GM12878 (cell line): ENCODE measurements around the gene SLAMF9. TPM values are rescaled to one million over a fixed set of nuclear protein-coding genes. Genes with fewer than 3 reads are reported as not detected.

Experiments
- ATAC-seq: fragments of 200-7000 bp; cut with Tn5 transposase; 3 replicates; pipeline ENCODE4 v1.9.1; 2020; ENCODE audit warnings: mild to moderate bottlenecking, moderate library complexity
- BruUV-seq: library from RNA; stranded (reverse); fragments of 400-500 nt; replicated peaks from 2 replicates; lab custom pipeline; 2021; lab: Mats Ljungman, UMichigan
- CTCF ChIA-PET: fragments of 300-600 bp; sonication (Branson Sonifier 250); formaldehyde crosslinking; extraction: SDS; loops from one replicate; lab custom pipeline; 2021; ENCODE audit warnings: inconsistent platforms; lab: Yijun Ruan, JAX
- POLR2A ChIA-PET: fragments of 350-600 bp; formaldehyde crosslinking; extraction: SDS; loops from one replicate; lab custom pipeline; 2021; ENCODE audit warnings: inconsistent platforms; lab: Charles Lee
- RAD21 ChIA-PET: fragments of 300-600 bp; sonication (Branson Sonifier 250); formaldehyde crosslinking; loops from one replicate; lab custom pipeline; 2023; ENCODE audit warnings: antibody characterized with exemption; ENCODE audit not compliant: unreplicated experiment; lab: Charles Lee
- SMC1A ChIA-PET: fragments of 300-600 bp; sonication (Branson Sonifier 250); formaldehyde crosslinking; loops from one replicate; lab custom pipeline; 2023; ENCODE audit not compliant: unreplicated experiment, uncharacterized antibody; lab: Charles Lee
- DNase-seq: peaks from one replicate; pipeline ENCODE4 v3.0.0-alpha.2; 2011; ENCODE audit warnings: low read depth, low spot score
- FAIRE-seq: peaks from 3 replicates; lab custom pipeline; 2011; peaks lifted over from hg19 to GRCh38; lab: Jason Lieb, UNC
- H2AFZ ChIP-seq: 2 replicates; pipeline ENCODE4 v1.6.0; 2011; ENCODE audit warnings: low read depth, low read length, control low read depth; ENCODE audit not compliant: control insufficient read depth
- H3K27ac ChIP-seq: 2 replicates; pipeline ENCODE4 v1.5.1; 2011; ENCODE audit warnings: control low read depth; ENCODE audit not compliant: control insufficient read depth, insufficient read depth
- H3K27me3 ChIP-seq, 2 experiments: replicated peaks in 1 of 2; 2 replicates each; pipeline versions ENCODE4 v1.6.0 to v1.6.1; 2011; ENCODE audit warnings: low read length in 1 of 2; ENCODE audit not compliant: control insufficient read depth in 2 of 2, insufficient read depth in 2 of 2
- H3K36me3 ChIP-seq, 2 experiments: 2 replicates each; pipeline ENCODE4 v1.5.1; 2011; ENCODE audit warnings: low read length in 1 of 2; ENCODE audit not compliant: control insufficient read depth in 2 of 2, insufficient read depth in 2 of 2
- H3K4me1 ChIP-seq: 2 replicates; pipeline ENCODE4 v1.6.1; 2011; ENCODE audit warnings: mild to moderate bottlenecking, low read length, moderate library complexity, mixed read lengths; ENCODE audit not compliant: control insufficient read depth, insufficient read depth
- H3K4me2 ChIP-seq: 2 replicates; pipeline ENCODE4 v1.6.0; 2011; ENCODE audit warnings: control low read depth; ENCODE audit not compliant: control insufficient read depth, insufficient read depth
- H3K4me3 ChIP-seq: fragments of 200-600 bp; sonication (generic); 2 replicates; pipeline ENCODE4 v1.5.1; 2016
- H3K79me2 ChIP-seq: 2 replicates; pipeline ENCODE4 v1.6.0; 2011; ENCODE audit warnings: low read length; ENCODE audit not compliant: control insufficient read depth, insufficient read depth
- H3K9ac ChIP-seq: 2 replicates; pipeline ENCODE4 v1.8.0; 2011; ENCODE audit warnings: low read length, control low read depth, mixed read lengths; ENCODE audit not compliant: control insufficient read depth, insufficient read depth
- H3K9me3 ChIP-seq: replicated peaks from 3 replicates; pipeline ENCODE4 v1.5.1; 2011; ENCODE audit warnings: mild to moderate bottlenecking, low read length; ENCODE audit not compliant: control insufficient read depth, insufficient read depth
- H4K20me1 ChIP-seq: 2 replicates; pipeline ENCODE4 v1.6.0; 2011; ENCODE audit not compliant: control insufficient read depth, insufficient read depth
- HDAC6 ChIP-seq: fragments of 200-600 bp; sonication (generic); IDR thresholded peaks from one replicate; pipeline ENCODE4 v1.8.0; 2017; ENCODE audit warnings: antibody characterized with exemption; ENCODE audit not compliant: unreplicated experiment
- MTA3 ChIP-seq: IDR thresholded peaks from 2 replicates; pipeline ENCODE4 v1.6.1; 2012; ENCODE audit warnings: low read length, inconsistent platforms, borderline replicate concordance
- SPI1 ChIP-seq: IDR thresholded peaks from 2 replicates; pipeline ENCODE4 v1.6.1; 2011; ENCODE audit warnings: low read depth, mild to moderate bottlenecking, low read length, moderate library complexity, borderline replicate concordance; ENCODE audit not compliant: insufficient read depth
- WGBS: methylation state at CpG from one replicate; pipeline ENCODE4 v1.1.6; 2016; ENCODE audit warnings: low lambda C conversion rate; ENCODE audit not compliant: insufficient replicate concordance, insufficient coverage; ENCODE audit errors: missing lambda C conversion rate; 5-methylcytosine and 5-hydroxymethylcytosine counted together
- in situ Hi-C: fragments of 300-500 bp; cut with MboI; formaldehyde crosslinking; loops from 9 replicates; pipeline ENCODE4 v1.14.3; 2018; ENCODE audit warnings: mixed read lengths
- intact Hi-C: fragments of 100-400 bp; cut with micrococcal nuclease; formaldehyde crosslinking; loops from one replicate; pipeline ENCODE4 v1.14.2; 2022; ENCODE audit not compliant: unreplicated experiment
- polyA plus RNA-seq, 11 experiments: library from polyadenylated mRNA; depleted of rRNA in 4 of 11; unstranded in 6 of 11; stranded (reverse) in 5 of 11; fragments of >200 nt; fragmentation: Nextera tagmentation in 4 of 11; fragmentation: Illumina TruSeq in 1 of 11; extraction: Ambion mirVana in 4 of 11; extraction: Trizol in 1 of 11; gene quantifications; 1 replicate in 1 of 11; 2 replicates in 10 of 11; pipeline versions ENCODE4 v1.2.1 to v1.2.3, GENCODE V29; 2011 to 2016; ENCODE audit warnings: inconsistent platforms in 2 of 11, missing spikeins in 2 of 11, low read depth in 1 of 11
- total RNA-seq, 4 experiments: library from RNA; depleted of rRNA in 3 of 4; stranded (reverse); fragments of >200 nt in 3 of 4; fragmentation: Illumina TruSeq in 1 of 4; extraction: Trizol in 1 of 4; gene quantifications; 2 replicates each; pipeline versions ENCODE4 v1.2.1 to v1.2.3, GENCODE V29; 2013 to 2021
- TF ChIP-seq, protein P1 (sequence below): IDR thresholded peaks from 2 replicates; pipeline ENCODE4 v1.6.1; 2012; ENCODE audit warnings: improper control_type of control experiment, low read depth, low read length; ENCODE audit not compliant: insufficient replicate concordance
- TF ChIP-seq, protein P2 (sequence below): fragments of 450-650 bp; IDR thresholded peaks from 2 replicates; pipeline ENCODE4 v1.6.1; 2014; ENCODE audit warnings: mild to moderate bottlenecking
- TF ChIP-seq, protein P3 (sequence below): fragments of 450-650 bp; IDR thresholded peaks from 2 replicates; pipeline ENCODE4 v1.6.1; 2017; ENCODE audit warnings: borderline replicate concordance
- TF ChIP-seq, protein P4 (sequence below): fragments of 150-350 bp; IDR thresholded peaks from 2 replicates; pipeline ENCODE4 v1.6.1; 2016; ENCODE audit warnings: low read depth, low read length
- TF ChIP-seq, protein P5 (sequence below), 3 experiments: IDR thresholded peaks in 2 of 3; conservative IDR thresholded peaks in 1 of 3; 2 replicates each; pipeline ENCODE4 v1.5.1; 2011; ENCODE audit warnings: low read depth in 3 of 3, low read length in 3 of 3, mild to moderate bottlenecking in 3 of 3, control low read depth in 2 of 3, moderate library complexity in 2 of 3, inconsistent platforms in 1 of 3, mixed read lengths in 1 of 3; ENCODE audit not compliant: control insufficient read depth in 2 of 3, insufficient read depth in 1 of 3; ENCODE audit errors: extremely low read depth in 1 of 3

SLAMF9 gene
- total and polyA plus RNA-seq, 10 of the 15 experiments (the other 5 are each of a cell fraction or from before 2014, with no cell fraction given) = not detected

DNA sequence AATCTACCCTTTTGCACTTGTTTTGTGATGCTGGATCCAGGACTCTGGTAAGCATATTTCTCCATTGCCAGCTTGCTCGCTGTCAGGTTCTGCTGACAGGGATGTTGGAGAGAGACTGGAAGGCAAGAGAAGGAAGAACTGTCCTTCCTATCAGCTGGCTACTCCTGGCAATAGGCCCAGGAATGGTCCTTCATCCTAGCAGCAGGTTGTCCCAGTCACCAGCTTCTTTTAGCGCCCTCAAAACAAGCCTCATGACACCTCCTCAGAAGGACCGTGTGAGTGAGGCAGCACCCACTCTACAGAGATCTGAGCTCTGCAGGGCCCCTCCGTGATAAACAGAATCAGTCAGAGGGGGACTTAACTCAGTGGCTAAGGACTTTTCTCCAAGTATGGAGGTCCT lies 33.1 kb upstream of the SLAMF9 start (continued):
- TF ChIP-seq, protein P1, sequence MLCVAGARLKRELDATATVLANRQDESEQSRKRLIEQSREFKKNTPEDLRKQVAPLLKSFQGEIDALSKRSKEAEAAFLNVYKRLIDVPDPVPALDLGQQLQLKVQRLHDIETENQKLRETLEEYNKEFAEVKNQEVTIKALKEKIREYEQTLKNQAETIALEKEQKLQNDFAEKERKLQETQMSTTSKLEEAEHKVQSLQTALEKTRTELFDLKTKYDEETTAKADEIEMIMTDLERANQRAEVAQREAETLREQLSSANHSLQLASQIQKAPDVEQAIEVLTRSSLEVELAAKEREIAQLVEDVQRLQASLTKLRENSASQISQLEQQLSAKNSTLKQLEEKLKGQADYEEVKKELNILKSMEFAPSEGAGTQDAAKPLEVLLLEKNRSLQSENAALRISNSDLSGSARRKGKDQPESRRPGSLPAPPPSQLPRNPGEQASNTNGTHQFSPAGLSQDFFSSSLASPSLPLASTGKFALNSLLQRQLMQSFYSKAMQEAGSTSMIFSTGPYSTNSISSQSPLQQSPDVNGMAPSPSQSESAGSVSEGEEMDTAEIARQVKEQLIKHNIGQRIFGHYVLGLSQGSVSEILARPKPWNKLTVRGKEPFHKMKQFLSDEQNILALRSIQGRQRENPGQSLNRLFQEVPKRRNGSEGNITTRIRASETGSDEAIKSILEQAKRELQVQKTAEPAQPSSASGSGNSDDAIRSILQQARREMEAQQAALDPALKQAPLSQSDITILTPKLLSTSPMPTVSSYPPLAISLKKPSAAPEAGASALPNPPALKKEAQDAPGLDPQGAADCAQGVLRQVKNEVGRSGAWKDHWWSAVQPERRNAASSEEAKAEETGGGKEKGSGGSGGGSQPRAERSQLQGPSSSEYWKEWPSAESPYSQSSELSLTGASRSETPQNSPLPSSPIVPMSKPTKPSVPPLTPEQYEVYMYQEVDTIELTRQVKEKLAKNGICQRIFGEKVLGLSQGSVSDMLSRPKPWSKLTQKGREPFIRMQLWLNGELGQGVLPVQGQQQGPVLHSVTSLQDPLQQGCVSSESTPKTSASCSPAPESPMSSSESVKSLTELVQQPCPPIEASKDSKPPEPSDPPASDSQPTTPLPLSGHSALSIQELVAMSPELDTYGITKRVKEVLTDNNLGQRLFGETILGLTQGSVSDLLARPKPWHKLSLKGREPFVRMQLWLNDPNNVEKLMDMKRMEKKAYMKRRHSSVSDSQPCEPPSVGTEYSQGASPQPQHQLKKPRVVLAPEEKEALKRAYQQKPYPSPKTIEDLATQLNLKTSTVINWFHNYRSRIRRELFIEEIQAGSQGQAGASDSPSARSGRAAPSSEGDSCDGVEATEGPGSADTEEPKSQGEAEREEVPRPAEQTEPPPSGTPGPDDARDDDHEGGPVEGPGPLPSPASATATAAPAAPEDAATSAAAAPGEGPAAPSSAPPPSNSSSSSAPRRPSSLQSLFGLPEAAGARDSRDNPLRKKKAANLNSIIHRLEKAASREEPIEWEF = no peak
- TF ChIP-seq, all 136 proteins: peak for 0

DNA sequence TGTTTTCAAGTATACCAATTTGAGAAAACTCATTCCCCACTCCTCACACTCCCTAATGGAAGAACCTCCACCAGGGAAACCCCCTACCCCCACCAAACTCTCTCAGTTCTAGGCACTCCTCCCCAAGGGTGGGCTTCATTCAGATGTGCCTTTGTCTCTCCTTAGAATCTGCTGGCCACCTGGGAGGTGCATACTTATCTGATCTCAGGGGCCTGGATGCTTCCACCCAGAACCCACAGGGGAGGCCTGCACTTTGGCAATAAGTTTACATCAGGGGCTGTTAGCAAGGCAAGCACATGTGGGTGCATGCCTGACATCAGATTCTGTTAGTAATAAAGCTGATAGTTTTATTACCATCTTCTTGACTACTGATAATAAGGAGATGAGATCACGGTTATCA lies 32.5 kb upstream of the SLAMF9 start:
- DNase-seq (no peak), FAIRE-seq (no peak), ATAC-seq (no peak)
- intact Hi-C loops = no loop called here
- Histone ChIP-seq H3K27me3 (peaks cover 0 to 2% of the 10 kb centered on the region in 2 experiments; a peak in 1 of 4 replicates), H3K4me3 (no peak overlapping the region), H3K27ac (no peak overlapping the region), H3K79me2 (no peaks in the 10 kb centered on the region), H3K4me2 (no peak overlapping the region), H2AFZ (no peak overlapping the region), H3K9me3 (no peaks in the 10 kb centered on the region), H3K36me3 (no peaks in the 10 kb centered on the region), H3K4me1 (no peaks in the 10 kb centered on the region), H4K20me1 (no peaks in the 10 kb centered on the region), H3K9ac (no peak overlapping the region)
- CTCF ChIA-PET = no interaction called here
- RAD21 ChIA-PET = no interaction called here
- POLR2A ChIA-PET = no interaction called here
- whole genome bisulfite sequencing = 4% methylated on average over 1 of the region's 1 CpG
- SMC1A ChIA-PET = no interaction called here
- no TSS peak for BruUV-seq
- in situ Hi-C loops = no loop called here
- TF ChIP-seq MTA3 (no peak), HDAC6 (no peak), SPI1 (no peak)
- TF ChIP-seq, protein P2, sequence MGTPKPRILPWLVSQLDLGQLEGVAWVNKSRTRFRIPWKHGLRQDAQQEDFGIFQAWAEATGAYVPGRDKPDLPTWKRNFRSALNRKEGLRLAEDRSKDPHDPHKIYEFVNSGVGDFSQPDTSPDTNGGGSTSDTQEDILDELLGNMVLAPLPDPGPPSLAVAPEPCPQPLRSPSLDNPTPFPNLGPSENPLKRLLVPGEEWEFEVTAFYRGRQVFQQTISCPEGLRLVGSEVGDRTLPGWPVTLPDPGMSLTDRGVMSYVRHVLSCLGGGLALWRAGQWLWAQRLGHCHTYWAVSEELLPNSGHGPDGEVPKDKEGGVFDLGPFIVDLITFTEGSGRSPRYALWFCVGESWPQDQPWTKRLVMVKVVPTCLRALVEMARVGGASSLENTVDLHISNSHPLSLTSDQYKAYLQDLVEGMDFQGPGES = no peak
- TF ChIP-seq, protein P3, sequence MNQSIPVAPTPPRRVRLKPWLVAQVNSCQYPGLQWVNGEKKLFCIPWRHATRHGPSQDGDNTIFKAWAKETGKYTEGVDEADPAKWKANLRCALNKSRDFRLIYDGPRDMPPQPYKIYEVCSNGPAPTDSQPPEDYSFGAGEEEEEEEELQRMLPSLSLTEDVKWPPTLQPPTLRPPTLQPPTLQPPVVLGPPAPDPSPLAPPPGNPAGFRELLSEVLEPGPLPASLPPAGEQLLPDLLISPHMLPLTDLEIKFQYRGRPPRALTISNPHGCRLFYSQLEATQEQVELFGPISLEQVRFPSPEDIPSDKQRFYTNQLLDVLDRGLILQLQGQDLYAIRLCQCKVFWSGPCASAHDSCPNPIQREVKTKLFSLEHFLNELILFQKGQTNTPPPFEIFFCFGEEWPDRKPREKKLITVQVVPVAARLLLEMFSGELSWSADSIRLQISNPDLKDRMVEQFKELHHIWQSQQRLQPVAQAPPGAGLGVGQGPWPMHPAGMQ = no peak
- TF ChIP-seq, protein P4, sequence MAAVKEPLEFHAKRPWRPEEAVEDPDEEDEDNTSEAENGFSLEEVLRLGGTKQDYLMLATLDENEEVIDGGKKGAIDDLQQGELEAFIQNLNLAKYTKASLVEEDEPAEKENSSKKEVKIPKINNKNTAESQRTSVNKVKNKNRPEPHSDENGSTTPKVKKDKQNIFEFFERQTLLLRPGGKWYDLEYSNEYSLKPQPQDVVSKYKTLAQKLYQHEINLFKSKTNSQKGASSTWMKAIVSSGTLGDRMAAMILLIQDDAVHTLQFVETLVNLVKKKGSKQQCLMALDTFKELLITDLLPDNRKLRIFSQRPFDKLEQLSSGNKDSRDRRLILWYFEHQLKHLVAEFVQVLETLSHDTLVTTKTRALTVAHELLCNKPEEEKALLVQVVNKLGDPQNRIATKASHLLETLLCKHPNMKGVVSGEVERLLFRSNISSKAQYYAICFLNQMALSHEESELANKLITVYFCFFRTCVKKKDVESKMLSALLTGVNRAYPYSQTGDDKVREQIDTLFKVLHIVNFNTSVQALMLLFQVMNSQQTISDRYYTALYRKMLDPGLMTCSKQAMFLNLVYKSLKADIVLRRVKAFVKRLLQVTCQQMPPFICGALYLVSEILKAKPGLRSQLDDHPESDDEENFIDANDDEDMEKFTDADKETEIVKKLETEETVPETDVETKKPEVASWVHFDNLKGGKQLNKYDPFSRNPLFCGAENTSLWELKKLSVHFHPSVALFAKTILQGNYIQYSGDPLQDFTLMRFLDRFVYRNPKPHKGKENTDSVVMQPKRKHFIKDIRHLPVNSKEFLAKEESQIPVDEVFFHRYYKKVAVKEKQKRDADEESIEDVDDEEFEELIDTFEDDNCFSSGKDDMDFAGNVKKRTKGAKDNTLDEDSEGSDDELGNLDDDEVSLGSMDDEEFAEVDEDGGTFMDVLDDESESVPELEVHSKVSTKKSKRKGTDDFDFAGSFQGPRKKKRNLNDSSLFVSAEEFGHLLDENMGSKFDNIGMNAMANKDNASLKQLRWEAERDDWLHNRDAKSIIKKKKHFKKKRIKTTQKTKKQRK = no peak
- TF ChIP-seq, protein P5, sequence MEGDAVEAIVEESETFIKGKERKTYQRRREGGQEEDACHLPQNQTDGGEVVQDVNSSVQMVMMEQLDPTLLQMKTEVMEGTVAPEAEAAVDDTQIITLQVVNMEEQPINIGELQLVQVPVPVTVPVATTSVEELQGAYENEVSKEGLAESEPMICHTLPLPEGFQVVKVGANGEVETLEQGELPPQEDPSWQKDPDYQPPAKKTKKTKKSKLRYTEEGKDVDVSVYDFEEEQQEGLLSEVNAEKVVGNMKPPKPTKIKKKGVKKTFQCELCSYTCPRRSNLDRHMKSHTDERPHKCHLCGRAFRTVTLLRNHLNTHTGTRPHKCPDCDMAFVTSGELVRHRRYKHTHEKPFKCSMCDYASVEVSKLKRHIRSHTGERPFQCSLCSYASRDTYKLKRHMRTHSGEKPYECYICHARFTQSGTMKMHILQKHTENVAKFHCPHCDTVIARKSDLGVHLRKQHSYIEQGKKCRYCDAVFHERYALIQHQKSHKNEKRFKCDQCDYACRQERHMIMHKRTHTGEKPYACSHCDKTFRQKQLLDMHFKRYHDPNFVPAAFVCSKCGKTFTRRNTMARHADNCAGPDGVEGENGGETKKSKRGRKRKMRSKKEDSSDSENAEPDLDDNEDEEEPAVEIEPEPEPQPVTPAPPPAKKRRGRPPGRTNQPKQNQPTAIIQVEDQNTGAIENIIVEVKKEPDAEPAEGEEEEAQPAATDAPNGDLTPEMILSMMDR (IDR thresholded peaks at IDR 0.05 in 2 of 3, conservative IDR thresholded peaks at IDR 0.05 in 1 of 3; ENCODE audit: control insufficient read depth in 2 of 3, extremely low read depth in 1 of 3, insufficient read depth in 1 of 3, low read depth in 3 of 3, low read length in 3 of 3) = no peak
